Measurements from ENCODE around the gene THSD4.

DNA sequence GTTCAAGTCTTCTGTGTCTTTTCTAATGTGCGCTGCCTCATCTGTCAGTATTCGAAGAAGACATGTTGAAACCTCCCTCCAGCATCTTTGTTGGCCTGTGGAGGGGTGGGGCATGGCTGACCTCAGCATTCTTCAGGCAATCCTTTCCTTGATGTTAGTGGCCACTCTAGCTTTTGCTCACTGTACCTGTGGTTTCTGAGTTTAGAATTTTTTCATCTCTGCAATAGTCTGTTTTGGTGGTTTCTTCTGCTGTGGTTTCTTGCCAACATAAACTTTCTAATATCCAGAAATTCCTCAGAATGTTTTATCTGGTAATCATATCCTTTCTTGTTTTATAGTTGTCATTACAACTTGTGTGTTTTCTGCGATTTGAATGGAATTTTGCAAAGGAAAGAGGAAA lies 443.8 kb downstream of the THSD4 start:
- TF ChIP-seq, protein P1, sequence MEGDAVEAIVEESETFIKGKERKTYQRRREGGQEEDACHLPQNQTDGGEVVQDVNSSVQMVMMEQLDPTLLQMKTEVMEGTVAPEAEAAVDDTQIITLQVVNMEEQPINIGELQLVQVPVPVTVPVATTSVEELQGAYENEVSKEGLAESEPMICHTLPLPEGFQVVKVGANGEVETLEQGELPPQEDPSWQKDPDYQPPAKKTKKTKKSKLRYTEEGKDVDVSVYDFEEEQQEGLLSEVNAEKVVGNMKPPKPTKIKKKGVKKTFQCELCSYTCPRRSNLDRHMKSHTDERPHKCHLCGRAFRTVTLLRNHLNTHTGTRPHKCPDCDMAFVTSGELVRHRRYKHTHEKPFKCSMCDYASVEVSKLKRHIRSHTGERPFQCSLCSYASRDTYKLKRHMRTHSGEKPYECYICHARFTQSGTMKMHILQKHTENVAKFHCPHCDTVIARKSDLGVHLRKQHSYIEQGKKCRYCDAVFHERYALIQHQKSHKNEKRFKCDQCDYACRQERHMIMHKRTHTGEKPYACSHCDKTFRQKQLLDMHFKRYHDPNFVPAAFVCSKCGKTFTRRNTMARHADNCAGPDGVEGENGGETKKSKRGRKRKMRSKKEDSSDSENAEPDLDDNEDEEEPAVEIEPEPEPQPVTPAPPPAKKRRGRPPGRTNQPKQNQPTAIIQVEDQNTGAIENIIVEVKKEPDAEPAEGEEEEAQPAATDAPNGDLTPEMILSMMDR (conservative IDR thresholded peaks at IDR 0.05 in 1 of 2, IDR thresholded peaks at IDR 0.05 in 1 of 2; ENCODE audit: low read depth in 1 of 2, low read length in 2 of 2) = no peak
- no peak for TF ChIP-seq EZH2 (IDR thresholded peaks at IDR 0.05; ENCODE audit: low read length, missing control alignments)

Measured in fibroblast of lung (primary cell).